Thyroid gland (tissue), 4 donors: ENCODE results near the gene GIT2. TPM values are rescaled to one million over a fixed set of nuclear protein-coding genes. Genes with fewer than 3 reads are reported as not detected.
"Not testable (repeated sequence)": the region's sequence is repeated elsewhere in the genome, so short reads cannot be mapped to it uniquely, and the experiment has no call there.

ENCODE experiments used
- DNase-seq, 2 donors: peaks; one replicate each; pipeline ENCODE4 v3.0.0-alpha.2; 2019
- H3K27ac ChIP-seq, 3 donors: fragments of 200-600 bp; sonication (generic); 1 replicate in 2 of 3; 2 replicates in 1 of 3; pipeline ENCODE4 v1.5.1; 2016 to 2019; ENCODE audit warnings: mild to moderate bottlenecking in 1 of 3, moderate library complexity in 1 of 3
- H3K27me3 ChIP-seq: fragments of 200-600 bp; sonication (generic); one replicate; pipeline ENCODE4 v1.5.1; 2019
- H3K36me3 ChIP-seq, 2 donors: fragments of 200-600 bp; sonication (generic); one replicate each; pipeline ENCODE4 v1.5.1; 2016 to 2019
- H3K4me1 ChIP-seq, 2 donors: fragments of 200-600 bp; sonication (generic); one replicate each; pipeline ENCODE4 v1.5.1; 2017 to 2019
- H3K4me3 ChIP-seq, 3 donors: fragments of 200-600 bp; sonication (generic); replicated peaks in 1 of 3; 1 replicate in 2 of 3; 2 replicates in 1 of 3; pipeline ENCODE4 v1.5.1; 2016; ENCODE audit warnings: mild to moderate bottlenecking in 1 of 3
- H3K9me3 ChIP-seq: fragments of 200-600 bp; sonication (generic); one replicate; pipeline ENCODE4 v1.5.1; 2017
- CTCF ChIP-seq, 6 experiments: fragments of 200-600 bp in 3 of 6; fragments of 450-650 bp in 3 of 6; sonication (generic) in 3 of 6; IDR thresholded peaks; one replicate each; pipeline ENCODE4 v1.5.1; 2016 to 2019; ENCODE audit warnings: antibody characterized with exemption in 6 of 6, mild to moderate bottlenecking in 2 of 6, inconsistent platforms in 1 of 6, moderate library complexity in 1 of 6
- POLR2A ChIP-seq, 2 donors: fragments of 450-650 bp; IDR thresholded peaks; one replicate each; pipeline ENCODE4 v1.6.1; 2017; ENCODE audit warnings: antibody characterized with exemption in 2 of 2, mild to moderate bottlenecking in 2 of 2, moderate library complexity in 1 of 2
- WGBS, 2 donors: methylation state at CpG; one replicate each; pipeline ENCODE4 v1.1.5; 2017; 5-methylcytosine and 5-hydroxymethylcytosine counted together
- intact Hi-C: fragments of 100-400 bp; cut with DNase I; formaldehyde crosslinking; loops from one replicate; pipeline ENCODE4 v1.15.1; 2023
- total RNA-seq, 4 donors: library from RNA; depleted of rRNA; stranded (reverse); fragments of >200 nt; gene quantifications; one replicate each; pipeline ENCODE4 v1.2.3, GENCODE V29; 2016

GIT2 gene
- total RNA-seq, 4 donors from 2014 or later: 54.4 to 69.4 (median 60.1) TPM

- TF ChIP-seq CTCF (IDR thresholded peaks at IDR 0.05) (no peak), POLR2A (IDR thresholded peaks at IDR 0.05) (no peak)
- H3K4me1 ChIP-seq: peaks cover 24 to 51% of the 10 kb centered on the region in 2 donors
- intact Hi-C loops: no loop called here
- peak overlapping the region; percentile 93 to 96 (median 94) for H3K27ac ChIP-seq
- peaks cover 15 to 16% of the 10 kb centered on the region in 2 donors for H3K36me3 ChIP-seq
- H3K9me3 ChIP-seq: no peaks in the 10 kb centered on the region
- no peak overlapping the region for H3K4me3 ChIP-seq
- no peak for DNase-seq
- H3K27me3 ChIP-seq: no peaks in the 10 kb centered on the region
- WGBS, 2 donors: 80 to 90% methylated on average over 4 of the region's 4 CpGs
These were observed 16.5 kb upstream of the GIT2 start for GRCh38 chr12:110012659-110013058.

GRCh38 chr12:110012137-110012536, 16.0 kb upstream of the GIT2 start:
- Histone ChIP-seq H3K9me3 (no peaks in the 10 kb centered on the region), H3K4me3 (no peak overlapping the region), H3K4me1 (peaks cover 24 to 51% of the 10 kb centered on the region in 2 donors), H3K27me3 (no peaks in the 10 kb centered on the region), H3K36me3 (peaks cover 11 to 12% of the 10 kb centered on the region in 2 donors), H3K27ac (peak overlapping the region; percentile 93 to 96 (median 94))
- TF ChIP-seq CTCF (IDR thresholded peaks at IDR 0.05) (no peak), POLR2A (IDR thresholded peaks at IDR 0.05) (peak in 1 of 2 donors; percentile 46)
- intact Hi-C loops: no loop called here
- WGBS, 2 donors: 38 to 45% methylated on average over 6 of the region's 6 CpGs
- DNase-seq: peak; percentile 97

GRCh38 chr12:110010853-110011723, 14.9 kb upstream of the GIT2 start:
- TF ChIP-seq POLR2A (IDR thresholded peaks at IDR 0.05) (peak in 1 of 2 donors; percentile 46), CTCF (IDR thresholded peaks at IDR 0.05) (no peak)
- intact Hi-C loops: no loop called here
- Histone ChIP-seq H3K9me3 (no peaks in the 10 kb centered on the region), H3K27ac (peak overlapping the region; percentile 90 to 94 (median 93)), H3K36me3 (peaks cover 8 to 10% of the 10 kb centered on the region in 2 donors), H3K27me3 (no peaks in the 10 kb centered on the region), H3K4me3 (no peak overlapping the region), H3K4me1 (peaks cover 24 to 51% of the 10 kb centered on the region in 2 donors)
- 43 to 54% methylated on average over 13 of the region's 13 CpGs for WGBS, 2 donors
- peak; percentile 68 to 72 for DNase-seq

GRCh38 chr12:110008681-110009398, 12.7 kb upstream of the GIT2 start:
- 94 to 98% methylated on average over 15 of the region's 15 CpGs for WGBS, 2 donors
- H3K27me3 ChIP-seq, H3K36me3 ChIP-seq, intact Hi-C loops, H3K9me3 ChIP-seq, H3K27ac ChIP-seq, DNase-seq, H3K4me3 ChIP-seq: not testable (repeated sequence)
- H3K4me1 ChIP-seq: peaks cover 32 to 65% of the 10 kb centered on the region in 2 donors

- Histone ChIP-seq H3K27me3 (no peaks in the 10 kb centered on the region), H3K9me3 (no peaks in the 10 kb centered on the region), H3K4me1 (peaks cover 35 to 66% of the 10 kb centered on the region in 2 donors), H3K27ac (peak overlapping the region in 1 of 3 donors; percentile 12), H3K36me3 (no peaks in the 10 kb centered on the region), H3K4me3 (no peak overlapping the region)
- TF ChIP-seq CTCF (IDR thresholded peaks at IDR 0.05) (no peak), POLR2A (IDR thresholded peaks at IDR 0.05) (no peak)
- intact Hi-C loops: no loop called here
- no peak for DNase-seq
These were observed 11.7 kb upstream of the GIT2 start for GRCh38 chr12:110007881-110008280.
